Smooth muscle cell (in vitro differentiated cells): Measurements from ENCODE around the gene GNGT1. TPM values are rescaled to one million over a fixed set of nuclear protein-coding genes. Genes with fewer than 3 reads are reported as not detected.

Source experiments
- DNase-seq: peaks from one replicate; lab custom pipeline; 2025; ENCODE audit not compliant: unreplicated experiment; lab: John Stamatoyannopoulos, UW
- H2AFZ ChIP-seq: fragments of 200-600 bp; sonication (generic); 2 replicates; pipeline ENCODE4 v1.6.0; 2016; ENCODE audit warnings: antibody characterized with exemption, low read depth, mild to moderate bottlenecking
- H3F3A ChIP-seq: fragments of 200-600 bp; sonication (generic); 2 replicates; pipeline ENCODE4 v1.6.0; 2017; ENCODE audit warnings: antibody characterized with exemption, low read depth
- H3K27ac ChIP-seq: fragments of 200-600 bp; sonication (generic); 2 replicates; pipeline ENCODE4 v1.5.1; 2016; ENCODE audit warnings: low read depth, mild to moderate bottlenecking
- H3K27me3 ChIP-seq: fragments of 200-600 bp; sonication (generic); 2 replicates; pipeline ENCODE4 v1.6.1; 2016; ENCODE audit warnings: low read depth, mild to moderate bottlenecking
- H3K36me3 ChIP-seq: fragments of 200-600 bp; sonication (generic); 2 replicates; pipeline ENCODE4 v1.5.1; 2016; ENCODE audit warnings: low read depth
- H3K4me1 ChIP-seq: fragments of 200-600 bp; sonication (generic); 2 replicates; pipeline ENCODE4 v1.5.1; 2016; ENCODE audit warnings: low read depth
- H3K4me2 ChIP-seq: fragments of 200-600 bp; sonication (generic); 2 replicates; pipeline ENCODE4 v1.6.0; 2016; ENCODE audit warnings: mild to moderate bottlenecking
- H3K4me3 ChIP-seq: fragments of 200-600 bp; sonication (generic); 2 replicates; pipeline ENCODE4 v1.5.1; 2016; ENCODE audit warnings: mild to moderate bottlenecking
- H3K79me2 ChIP-seq: fragments of 200-600 bp; sonication (generic); 2 replicates; pipeline ENCODE4 v1.6.0; 2016; ENCODE audit warnings: low read depth, mild to moderate bottlenecking
- H3K9ac ChIP-seq: fragments of 200-600 bp; sonication (generic); 2 replicates; pipeline ENCODE4 v1.6.0; 2016; ENCODE audit warnings: low read depth
- H3K9me3 ChIP-seq: fragments of 200-600 bp; sonication (generic); replicated peaks from 2 replicates; pipeline ENCODE4 v1.5.1; 2016; ENCODE audit warnings: low read depth
- H4K20me1 ChIP-seq: fragments of 200-600 bp; sonication (generic); 2 replicates; pipeline ENCODE4 v1.6.0; 2016; ENCODE audit warnings: low read depth
- WGBS: methylation state at CpG from one replicate; pipeline ENCODE4 v1.1.7; 2016; ENCODE audit warnings: low lambda C conversion rate; 5-methylcytosine and 5-hydroxymethylcytosine counted together
- polyA plus RNA-seq: library from polyadenylated mRNA; unstranded; fragments of >200 nt; fragmentation: Nextera tagmentation; extraction: Ambion mirVana; gene quantifications from 2 replicates; pipeline ENCODE4 v1.2.1, GENCODE V29; 2016
- total RNA-seq: library from RNA; depleted of rRNA; stranded (reverse); fragments of >200 nt; gene quantifications from 2 replicates; pipeline ENCODE4 v1.2.3, GENCODE V29; 2014
- TF ChIP-seq, protein P1 (sequence below): fragments of 200-600 bp; sonication (generic); IDR thresholded peaks from 2 replicates; pipeline ENCODE4 v1.5.1; 2017; ENCODE audit warnings: borderline replicate concordance, mild to moderate bottlenecking, antibody characterized with exemption; ENCODE audit not compliant: insufficient read depth, poor library complexity, severe bottlenecking

Gene GNGT1
- total and polyA plus RNA-seq, 2 experiments from 2014 or later: not detected

DNA sequence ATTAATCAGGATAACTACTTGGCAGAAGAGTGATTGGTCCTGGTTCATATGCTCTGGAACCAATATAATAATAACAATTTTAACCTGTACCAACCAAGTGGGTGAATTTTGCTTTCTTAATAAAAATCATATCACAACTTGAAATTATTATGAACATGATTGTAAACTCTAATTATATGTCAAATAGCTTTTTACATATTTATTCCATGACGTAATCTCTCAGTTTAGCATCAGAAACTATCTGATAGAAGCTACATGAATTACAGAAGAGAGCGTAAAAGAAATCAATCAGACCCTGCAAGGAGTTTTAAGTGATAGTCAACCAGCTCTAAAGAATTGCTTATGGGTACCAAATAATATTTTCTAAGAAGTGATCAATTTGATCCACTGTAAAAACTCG is 25.3 kb downstream of the GNGT1 start:
- no peak overlapping the region for H2AFZ ChIP-seq
- H3K36me3 ChIP-seq: no peaks in the 10 kb centered on the region
- H3K79me2 ChIP-seq: no peaks in the 10 kb centered on the region
- no peak for DNase-seq
- H3K27ac ChIP-seq: no peak overlapping the region
- no peak overlapping the region for H3K9ac ChIP-seq
- peaks cover 8% of the 10 kb centered on the region for H3K27me3 ChIP-seq
- H3K4me1 ChIP-seq: peaks cover 9% of the 10 kb centered on the region
- no peaks in the 10 kb centered on the region for H3F3A ChIP-seq
- H3K4me2 ChIP-seq: no peak overlapping the region
- H3K4me3 ChIP-seq: no peak overlapping the region
- WGBS: 83% methylated on average over 3 of the region's 3 CpGs
- no peaks in the 10 kb centered on the region for H3K9me3 ChIP-seq
- no peaks in the 10 kb centered on the region for H4K20me1 ChIP-seq
- TF ChIP-seq, protein P1, sequence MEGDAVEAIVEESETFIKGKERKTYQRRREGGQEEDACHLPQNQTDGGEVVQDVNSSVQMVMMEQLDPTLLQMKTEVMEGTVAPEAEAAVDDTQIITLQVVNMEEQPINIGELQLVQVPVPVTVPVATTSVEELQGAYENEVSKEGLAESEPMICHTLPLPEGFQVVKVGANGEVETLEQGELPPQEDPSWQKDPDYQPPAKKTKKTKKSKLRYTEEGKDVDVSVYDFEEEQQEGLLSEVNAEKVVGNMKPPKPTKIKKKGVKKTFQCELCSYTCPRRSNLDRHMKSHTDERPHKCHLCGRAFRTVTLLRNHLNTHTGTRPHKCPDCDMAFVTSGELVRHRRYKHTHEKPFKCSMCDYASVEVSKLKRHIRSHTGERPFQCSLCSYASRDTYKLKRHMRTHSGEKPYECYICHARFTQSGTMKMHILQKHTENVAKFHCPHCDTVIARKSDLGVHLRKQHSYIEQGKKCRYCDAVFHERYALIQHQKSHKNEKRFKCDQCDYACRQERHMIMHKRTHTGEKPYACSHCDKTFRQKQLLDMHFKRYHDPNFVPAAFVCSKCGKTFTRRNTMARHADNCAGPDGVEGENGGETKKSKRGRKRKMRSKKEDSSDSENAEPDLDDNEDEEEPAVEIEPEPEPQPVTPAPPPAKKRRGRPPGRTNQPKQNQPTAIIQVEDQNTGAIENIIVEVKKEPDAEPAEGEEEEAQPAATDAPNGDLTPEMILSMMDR: no peak

- Histone ChIP-seq H3K9ac (no peak overlapping the region), H3K4me3 (no peak overlapping the region), H2AFZ (no peak overlapping the region), H3K4me1 (peaks cover 9% of the 10 kb centered on the region), H3F3A (no peaks in the 10 kb centered on the region), H3K36me3 (no peaks in the 10 kb centered on the region), H3K79me2 (no peaks in the 10 kb centered on the region), H3K4me2 (no peak overlapping the region), H3K9me3 (no peaks in the 10 kb centered on the region), H4K20me1 (no peaks in the 10 kb centered on the region), H3K27me3 (peaks cover 8% of the 10 kb centered on the region), H3K27ac (no peak overlapping the region)
- no peak for DNase-seq
- TF ChIP-seq, protein P1: no peak
- WGBS: 91% methylated on average over 3 of the region's 3 CpGs
Measured at GRCh38 chr7:93933156-93933555, 26.8 kb downstream of the GNGT1 start.

DNA sequence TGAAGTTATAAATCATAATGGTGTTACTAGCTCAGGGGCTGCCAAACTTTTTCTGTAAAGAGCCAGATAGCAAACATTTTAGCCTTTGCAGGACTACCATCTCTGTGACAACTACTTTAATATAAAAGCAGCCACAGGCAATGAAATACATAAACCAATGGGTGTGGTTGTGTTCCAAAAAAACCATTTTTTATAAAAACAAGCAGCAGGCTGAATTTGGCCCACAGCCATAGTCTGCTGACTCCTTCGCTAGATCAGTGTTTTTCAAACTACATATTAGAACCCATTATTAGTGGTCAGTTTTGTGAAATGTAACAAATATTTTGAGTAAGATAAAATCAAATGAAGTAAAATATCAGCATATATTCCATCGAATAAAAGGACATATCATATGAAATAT is 28.7 kb downstream of the GNGT1 start:
- Histone ChIP-seq H2AFZ (no peak overlapping the region), H3K27ac (no peak overlapping the region), H3K9ac (no peak overlapping the region), H3K27me3 (peaks cover 8% of the 10 kb centered on the region), H3K9me3 (no peaks in the 10 kb centered on the region), H3K4me2 (no peak overlapping the region), H3F3A (no peaks in the 10 kb centered on the region), H4K20me1 (no peaks in the 10 kb centered on the region), H3K4me3 (no peak overlapping the region), H3K79me2 (no peaks in the 10 kb centered on the region), H3K36me3 (no peaks in the 10 kb centered on the region), H3K4me1 (peaks cover 9% of the 10 kb centered on the region)
- DNase-seq: no peak
- TF ChIP-seq, protein P1: no peak
- WGBS: 80% methylated on average over 2 of the region's 2 CpGs

- Histone ChIP-seq H3K9ac (no peak overlapping the region), H4K20me1 (no peaks in the 10 kb centered on the region), H3K36me3 (no peaks in the 10 kb centered on the region), H3K27ac (no peak overlapping the region), H3K4me1 (no peaks in the 10 kb centered on the region), H3K9me3 (no peaks in the 10 kb centered on the region), H3K4me2 (no peak overlapping the region), H3F3A (peaks cover 4% of the 10 kb centered on the region), H2AFZ (no peak overlapping the region), H3K4me3 (no peak overlapping the region), H3K79me2 (no peaks in the 10 kb centered on the region), H3K27me3 (peaks cover 8% of the 10 kb centered on the region)
- TF ChIP-seq, protein P1: no peak
- WGBS: 88% methylated on average over 1 of the region's 1 CpG
- DNase-seq: no peak
Measured at GRCh38 chr7:93937818-93938217, 31.5 kb downstream of the GNGT1 start.
